Measurements from ENCODE around the gene FAM114A1.

Gene FAM114A1

DNA sequence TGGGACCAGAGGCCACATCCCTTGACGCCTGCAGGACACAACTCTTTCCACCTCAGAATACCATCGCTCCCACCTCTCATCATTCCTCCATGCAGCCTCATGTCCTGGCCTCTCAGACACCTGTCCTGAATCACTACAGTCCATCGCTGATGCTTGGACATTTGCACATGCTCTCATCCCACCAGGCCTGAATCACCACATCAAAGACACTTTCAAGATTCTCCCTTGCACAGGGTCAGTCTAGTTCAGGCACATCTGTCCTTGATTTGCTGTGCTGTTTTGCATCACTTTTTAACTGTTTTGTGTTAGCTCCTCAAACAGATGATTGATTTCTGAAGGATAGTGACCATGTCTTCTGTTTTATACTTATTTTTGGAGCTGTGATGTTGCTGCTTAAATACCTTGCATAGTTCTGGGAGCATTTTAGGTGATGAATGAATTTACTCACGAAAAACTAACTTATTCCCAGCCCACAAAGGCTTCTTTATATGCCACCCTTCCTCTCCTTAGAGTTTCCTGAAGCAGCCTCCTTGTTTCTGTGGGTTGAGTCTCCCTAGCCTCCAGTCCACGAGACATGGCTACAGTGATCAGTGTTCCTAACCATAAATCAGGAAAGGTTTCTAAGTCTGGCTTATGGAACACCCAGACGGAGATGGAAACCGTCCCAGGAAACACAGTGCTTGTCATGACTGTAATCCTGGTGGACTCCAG is 2.6 kb downstream of the FAM114A1 start:
- no peaks in the 10 kb centered on the region for H3K27me3 ChIP-seq (ENCODE audit: insufficient read depth, insufficient read length)
- peaks cover 3% of the 10 kb centered on the region for H3K4me1 ChIP-seq (ENCODE audit: insufficient read depth, insufficient read length)
- H3K9me3 ChIP-seq (ENCODE audit: insufficient read depth, low read length), result no peaks in the 10 kb centered on the region
- H3K36me3 ChIP-seq (ENCODE audit: insufficient read depth, insufficient read length, low read length), result peaks cover 38% of the 10 kb centered on the region
- no peak overlapping the region for H3K4me3 ChIP-seq (ENCODE audit: insufficient read length, low read depth)
- TF ChIP-seq YY1 (IDR thresholded peaks at IDR 0.05; ENCODE audit: insufficient read depth, insufficient read length) (no peak), SUZ12 (IDR thresholded peaks at IDR 0.05; ENCODE audit: extremely low read depth, insufficient read depth, insufficient read length) (no peak), ZNF274 (IDR thresholded peaks at IDR 0.05; ENCODE audit: low read depth, low read length) (no peak)
- H3K9ac ChIP-seq (ENCODE audit: insufficient read length, low read depth), result no peak overlapping the region
- no peak for DNase-seq (ENCODE audit: low read depth, low spot score)

DNA sequence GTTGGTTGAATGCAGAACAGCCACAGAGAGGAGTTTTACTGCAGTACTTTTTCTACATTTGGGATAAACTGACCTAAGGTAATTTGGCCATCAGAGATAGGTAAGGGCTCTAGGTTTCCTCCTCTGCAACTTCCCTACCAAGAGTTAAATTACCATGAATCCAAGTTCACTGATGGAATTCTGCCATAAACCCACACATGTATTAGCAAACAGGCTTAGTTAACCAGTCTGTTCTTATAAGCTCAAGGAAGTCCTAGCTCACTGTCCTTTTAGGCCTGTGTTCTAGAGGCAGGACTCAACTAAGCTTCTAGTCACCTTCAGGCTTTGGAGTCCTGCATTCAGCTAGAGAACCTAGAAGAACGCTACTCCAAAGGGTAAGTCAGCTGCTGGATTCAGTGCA is 4.0 kb downstream of the FAM114A1 start:
- TF ChIP-seq YY1 (IDR thresholded peaks at IDR 0.05; ENCODE audit: insufficient read depth, insufficient read length), result no peak
- no peak for DNase-seq (ENCODE audit: low read depth, low spot score)
- Histone ChIP-seq H3K4me1 (ENCODE audit: insufficient read depth, insufficient read length) (peaks cover 3% of the 10 kb centered on the region), H3K4me3 (ENCODE audit: insufficient read length, low read depth) (no peak overlapping the region), H3K9me3 (ENCODE audit: insufficient read depth, low read length) (0 out of 2 replicates have a peak, but pooled peaks cover under 1% of the 10 kb centered on the region), H3K36me3 (ENCODE audit: insufficient read depth, insufficient read length, low read length) (peaks cover 38% of the 10 kb centered on the region), H3K9ac (ENCODE audit: insufficient read length, low read depth) (no peak overlapping the region), H3K27me3 (ENCODE audit: insufficient read depth, insufficient read length) (no peaks in the 10 kb centered on the region)

DNA sequence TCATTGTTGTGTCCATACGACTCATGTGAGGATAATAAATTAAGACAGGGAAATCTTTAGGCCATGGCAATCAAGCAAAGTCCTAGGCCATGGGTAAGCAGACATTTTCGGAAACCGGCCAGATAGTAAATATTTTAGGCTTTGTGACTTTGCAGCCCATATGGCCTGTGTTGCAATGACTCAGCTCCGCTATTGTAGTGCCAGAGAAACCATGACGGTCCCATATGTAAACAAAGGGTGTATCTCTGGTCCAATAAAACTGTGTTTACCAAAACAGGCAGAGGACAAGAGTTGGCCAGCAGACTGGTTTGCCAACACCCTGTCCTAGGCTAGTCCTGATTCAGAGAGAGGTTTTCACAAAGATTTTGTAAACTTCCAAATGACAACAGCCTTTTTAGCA is 5.0 kb downstream of the FAM114A1 start:
- peaks cover 46% of the 10 kb centered on the region for H3K36me3 ChIP-seq (ENCODE audit: insufficient read depth, insufficient read length, low read length)
- H3K4me1 ChIP-seq (ENCODE audit: insufficient read depth, insufficient read length), result peaks cover 3% of the 10 kb centered on the region
- no peak overlapping the region for H3K4me3 ChIP-seq (ENCODE audit: insufficient read length, low read depth)
- H3K9me3 ChIP-seq (ENCODE audit: insufficient read depth, low read length), result peaks cover 5% of the 10 kb centered on the region; the same call in 1 of the 2 replicates
- no peak overlapping the region for H3K9ac ChIP-seq (ENCODE audit: insufficient read length, low read depth)
- TF ChIP-seq ZNF274 (IDR thresholded peaks at IDR 0.05; ENCODE audit: low read depth, low read length), result no peak
- no peak for TF ChIP-seq SUZ12 (IDR thresholded peaks at IDR 0.05; ENCODE audit: extremely low read depth, insufficient read depth, insufficient read length)
- TF ChIP-seq YY1 (IDR thresholded peaks at IDR 0.05; ENCODE audit: insufficient read depth, insufficient read length), result no peak
- no peaks in the 10 kb centered on the region for H3K27me3 ChIP-seq (ENCODE audit: insufficient read depth, insufficient read length)
- DNase-seq (ENCODE audit: low read depth, low spot score), result no peak

DNA sequence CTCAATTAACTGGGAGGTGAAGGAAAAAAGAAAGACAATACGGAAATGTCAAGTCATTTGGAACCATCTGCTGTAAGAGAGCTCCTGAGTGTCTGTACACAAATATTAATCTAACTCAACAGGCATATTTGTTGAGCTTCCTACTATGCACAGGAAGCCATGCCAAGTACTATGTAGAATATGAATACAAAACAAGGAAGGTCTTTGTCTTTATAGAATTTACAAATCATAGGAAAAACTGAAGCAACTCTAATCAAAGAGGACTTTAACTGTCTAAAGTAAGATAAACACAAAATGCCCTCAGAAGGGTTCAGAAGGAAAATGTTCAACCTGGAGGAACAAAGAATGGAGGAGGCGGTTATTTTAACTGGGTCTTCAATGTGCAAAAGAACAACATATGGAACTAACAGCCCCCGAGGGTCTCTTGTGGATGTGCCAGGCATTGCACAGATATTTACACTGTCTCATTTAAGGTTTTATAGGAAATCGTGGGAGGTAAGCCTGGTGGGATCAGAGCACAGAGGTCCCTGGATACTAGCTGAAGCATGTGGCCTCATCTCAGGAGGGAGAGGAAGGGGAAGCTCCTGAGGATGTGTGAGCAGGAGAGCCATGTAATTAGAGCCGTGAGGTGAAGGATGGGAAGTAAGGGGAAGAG is 5.8 kb downstream of the FAM114A1 start:
- Histone ChIP-seq H3K9ac (ENCODE audit: insufficient read length, low read depth) (no peak overlapping the region), H3K4me3 (ENCODE audit: insufficient read length, low read depth) (no peak overlapping the region), H3K9me3 (ENCODE audit: insufficient read depth, low read length) (peaks cover 5% of the 10 kb centered on the region; the same call in 1 of the 2 replicates), H3K36me3 (ENCODE audit: insufficient read depth, insufficient read length, low read length) (peaks cover 52% of the 10 kb centered on the region), H3K27me3 (ENCODE audit: insufficient read depth, insufficient read length) (no peaks in the 10 kb centered on the region), H3K4me1 (ENCODE audit: insufficient read depth, insufficient read length) (peaks cover 3% of the 10 kb centered on the region)
- no peak for TF ChIP-seq YY1 (IDR thresholded peaks at IDR 0.05; ENCODE audit: insufficient read depth, insufficient read length)
- TF ChIP-seq SUZ12 (IDR thresholded peaks at IDR 0.05; ENCODE audit: extremely low read depth, insufficient read depth, insufficient read length), result no peak
- no peak for TF ChIP-seq ZNF274 (IDR thresholded peaks at IDR 0.05; ENCODE audit: low read depth, low read length)
- no peak for DNase-seq (ENCODE audit: low read depth, low spot score)

DNA sequence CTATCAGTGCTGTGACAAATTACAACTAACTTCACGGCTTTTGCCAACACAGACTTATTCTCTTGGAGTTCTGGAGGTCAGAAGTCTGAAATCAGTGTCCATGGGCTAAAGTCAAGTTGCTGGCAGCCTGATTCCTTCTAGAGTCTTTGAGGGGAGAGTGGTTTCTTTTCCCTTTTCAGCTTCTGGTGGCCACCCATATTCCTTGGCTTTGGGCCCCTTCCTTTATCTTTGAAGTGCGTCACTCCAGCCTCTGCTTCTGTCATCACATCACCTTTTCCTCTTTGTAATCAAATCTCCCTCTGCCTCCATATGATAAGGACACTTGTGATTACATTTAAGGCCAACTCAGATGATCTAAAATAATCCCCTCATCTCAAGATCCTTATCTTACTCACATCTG is 9.0 kb downstream of the FAM114A1 start:
- Histone ChIP-seq H3K4me3 (ENCODE audit: insufficient read length, low read depth) (no peak overlapping the region), H3K36me3 (ENCODE audit: insufficient read depth, insufficient read length, low read length) (peaks cover 59% of the 10 kb centered on the region), H3K9me3 (ENCODE audit: insufficient read depth, low read length) (peaks cover 5% of the 10 kb centered on the region; the same call in 1 of the 2 replicates), H3K27me3 (ENCODE audit: insufficient read depth, insufficient read length) (no peaks in the 10 kb centered on the region), H3K4me1 (ENCODE audit: insufficient read depth, insufficient read length) (no peaks in the 10 kb centered on the region), H3K9ac (ENCODE audit: insufficient read length, low read depth) (no peak overlapping the region)
- TF ChIP-seq SUZ12 (IDR thresholded peaks at IDR 0.05; ENCODE audit: extremely low read depth, insufficient read depth, insufficient read length), result no peak
- TF ChIP-seq ZNF274 (IDR thresholded peaks at IDR 0.05; ENCODE audit: low read depth, low read length), result no peak
- no peak for TF ChIP-seq YY1 (IDR thresholded peaks at IDR 0.05; ENCODE audit: insufficient read depth, insufficient read length)
- DNase-seq (ENCODE audit: low read depth, low spot score), result no peak

DNA sequence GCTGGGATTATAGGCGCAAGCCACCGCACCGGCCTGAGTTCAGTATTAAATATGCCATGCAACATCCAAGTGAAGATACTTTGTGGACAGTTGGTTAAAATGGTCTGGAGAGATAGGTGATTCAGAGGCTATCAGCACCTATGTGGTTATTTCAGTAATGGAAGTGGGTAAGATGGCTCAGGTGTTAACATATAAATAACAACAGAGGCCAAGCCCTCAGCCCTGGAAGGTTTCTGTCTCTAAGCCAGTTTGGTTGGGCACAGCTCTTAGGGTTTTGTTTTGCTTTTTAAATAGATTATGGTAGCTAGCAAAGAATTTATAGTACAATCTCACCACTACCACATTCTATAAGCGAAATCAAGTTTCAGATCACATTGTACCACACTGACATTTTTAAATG is 16.6 kb downstream of the FAM114A1 start:
- Histone ChIP-seq H3K9ac (ENCODE audit: insufficient read length, low read depth) (no peak overlapping the region), H3K4me3 (ENCODE audit: insufficient read length, low read depth) (no peak overlapping the region), H3K27me3 (ENCODE audit: insufficient read depth, insufficient read length) (no peaks in the 10 kb centered on the region), H3K9me3 (ENCODE audit: insufficient read depth, low read length) (no peaks in the 10 kb centered on the region), H3K4me1 (ENCODE audit: insufficient read depth, insufficient read length) (no peaks in the 10 kb centered on the region), H3K36me3 (ENCODE audit: insufficient read depth, insufficient read length, low read length) (peaks cover 29% of the 10 kb centered on the region)
- no peak for DNase-seq (ENCODE audit: low read depth, low spot score)
- TF ChIP-seq YY1 (IDR thresholded peaks at IDR 0.05; ENCODE audit: insufficient read depth, insufficient read length), result no peak
- no peak for TF ChIP-seq ZNF274 (IDR thresholded peaks at IDR 0.05; ENCODE audit: low read depth, low read length)
- TF ChIP-seq SUZ12 (IDR thresholded peaks at IDR 0.05; ENCODE audit: extremely low read depth, insufficient read depth, insufficient read length), result no peak

DNA sequence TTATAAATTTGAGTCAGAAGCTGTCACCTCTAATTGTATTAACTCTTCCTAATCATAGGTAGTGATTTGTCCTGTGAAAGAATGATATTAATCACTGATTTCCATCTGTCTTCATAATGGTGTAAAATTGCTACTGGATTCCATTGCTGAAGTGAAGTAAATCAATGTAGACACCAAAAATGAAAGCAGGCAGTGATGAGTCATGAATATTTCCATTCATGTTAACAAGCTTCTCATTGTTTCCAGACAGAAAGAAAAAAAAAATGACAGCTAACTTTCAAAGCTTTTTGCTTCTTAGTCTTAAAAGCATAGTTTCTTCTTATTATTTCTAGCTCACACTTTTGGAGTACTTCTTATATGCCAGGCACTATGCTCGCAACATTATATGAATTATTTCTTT is 21.5 kb downstream of the FAM114A1 start:
- Histone ChIP-seq H3K36me3 (ENCODE audit: insufficient read depth, insufficient read length, low read length) (peaks cover 18% of the 10 kb centered on the region), H3K27me3 (ENCODE audit: insufficient read depth, insufficient read length) (no peaks in the 10 kb centered on the region), H3K9ac (ENCODE audit: insufficient read length, low read depth) (no peak overlapping the region), H3K4me1 (ENCODE audit: insufficient read depth, insufficient read length) (no peaks in the 10 kb centered on the region), H3K9me3 (ENCODE audit: insufficient read depth, low read length) (no peaks in the 10 kb centered on the region), H3K4me3 (ENCODE audit: insufficient read length, low read depth) (no peak overlapping the region)
- no peak for DNase-seq (ENCODE audit: low read depth, low spot score)
- TF ChIP-seq ZNF274 (IDR thresholded peaks at IDR 0.05; ENCODE audit: low read depth, low read length) (no peak), YY1 (IDR thresholded peaks at IDR 0.05; ENCODE audit: insufficient read depth, insufficient read length) (no peak), SUZ12 (IDR thresholded peaks at IDR 0.05; ENCODE audit: extremely low read depth, insufficient read depth, insufficient read length) (no peak)

Data from NT2/D1 (cell line).